Anterior cingulate cortex (tissue), 58 donors: ENCODE results near the gene SRGAP2C.
"Not testable (repeated sequence)": the region's sequence is repeated elsewhere in the genome, so short reads cannot be mapped to it uniquely, and the experiment has no call there.

Source experiments
- DNase-seq, 58 donors: peaks; one replicate each; lab custom pipeline; 2025; lab: John Stamatoyannopoulos, UW

Gene SRGAP2C

DNA sequence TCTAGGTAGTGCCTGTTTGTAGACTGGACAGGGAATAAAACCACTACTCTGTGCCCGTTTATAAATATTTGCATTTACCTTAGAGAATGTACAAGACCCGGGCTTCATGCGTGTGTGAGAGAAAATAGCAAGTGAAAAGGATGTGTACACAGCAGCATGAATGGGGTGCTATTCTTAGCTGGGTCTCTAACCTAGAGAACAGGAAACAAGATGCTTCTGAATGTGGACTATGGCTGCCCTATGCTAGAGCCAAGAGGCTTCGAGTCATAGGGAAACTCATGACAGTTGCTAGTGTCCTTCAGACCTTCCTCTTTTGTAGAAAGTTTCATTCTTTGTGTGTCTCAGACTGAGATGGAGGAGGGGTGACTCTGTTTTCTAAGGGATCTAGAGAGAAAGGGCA is 39.9 kb downstream of the SRGAP2C start:
- DNase-seq: not testable (repeated sequence)

- not testable (repeated sequence) for DNase-seq
Observed at GRCh38 chr1:121226295-121226904, 41.6 kb downstream of the SRGAP2C start.

DNA sequence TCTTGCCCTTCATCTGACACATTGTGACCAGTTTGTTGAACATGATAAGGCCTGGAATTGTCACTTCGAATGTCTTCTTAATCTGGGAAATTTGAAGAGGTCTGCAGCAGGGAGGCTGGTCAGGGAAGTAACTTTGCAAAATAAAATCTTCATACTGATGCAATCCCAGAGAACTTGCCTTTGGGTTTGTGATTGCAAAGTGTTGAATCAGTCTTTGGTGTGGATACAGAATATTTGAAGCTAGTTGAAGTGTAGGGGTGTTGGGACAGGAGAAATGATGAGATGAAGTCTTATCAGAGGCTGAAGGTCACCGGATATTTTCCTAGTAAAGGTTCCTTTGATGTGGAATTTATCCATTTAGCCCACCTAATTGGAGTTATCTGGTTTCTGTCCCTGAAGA is 42.1 kb downstream of the SRGAP2C start:
- DNase-seq: not testable (repeated sequence)

- DNase-seq: not testable (repeated sequence)
Observed at GRCh38 chr1:121227544-121228330, 43.0 kb downstream of the SRGAP2C start.

DNA sequence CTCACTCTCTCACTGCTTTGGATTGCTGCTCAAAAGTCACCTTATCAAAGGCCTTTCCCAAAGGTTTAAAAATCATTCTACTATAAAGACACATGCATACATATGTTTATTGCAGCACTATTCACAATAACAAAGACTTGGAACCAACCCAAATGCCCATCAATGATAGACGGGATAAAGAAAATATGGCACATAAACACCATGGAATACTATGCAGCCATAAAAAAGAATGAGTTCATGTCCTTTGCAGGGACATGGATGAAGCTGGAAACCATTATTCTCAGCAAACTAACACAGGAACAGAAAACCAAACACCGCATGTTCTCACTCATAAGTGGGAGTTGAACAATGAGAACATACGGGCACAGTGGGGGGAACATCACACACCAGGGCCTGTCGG is 45.9 kb downstream of the SRGAP2C start:
- DNase-seq: not testable (repeated sequence)

DNA sequence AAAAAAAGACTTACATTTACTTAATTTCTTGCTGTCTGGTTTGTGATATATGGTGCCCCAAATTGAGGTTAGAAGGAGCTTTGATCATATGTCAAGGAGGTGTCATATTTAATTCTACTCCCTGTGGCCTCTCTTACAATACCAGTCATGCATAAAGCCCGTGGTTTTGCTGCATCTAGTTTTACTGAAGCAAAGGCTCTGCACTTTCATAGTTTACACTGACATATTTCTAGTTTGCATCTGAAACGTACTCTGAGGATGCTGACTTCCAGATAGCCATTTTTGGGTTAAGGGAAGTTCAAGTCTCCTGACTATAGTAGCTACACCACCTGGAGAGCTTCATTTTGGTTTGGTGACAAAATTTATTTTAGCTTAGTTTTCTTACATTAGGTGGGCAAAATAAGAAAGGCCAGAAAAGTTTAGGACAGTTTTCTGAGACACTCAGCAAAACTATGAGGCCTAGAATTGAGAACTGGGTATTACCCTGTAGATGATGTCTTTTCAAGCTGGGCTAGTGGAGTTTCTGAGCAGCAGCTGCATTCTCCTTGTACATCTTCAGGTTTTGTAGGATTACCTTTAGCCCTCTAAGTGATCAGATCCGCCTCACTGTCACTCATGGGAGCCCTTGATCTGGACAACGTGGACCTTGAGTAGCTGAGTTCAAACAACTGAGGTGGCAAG is 47.8 kb downstream of the SRGAP2C start:
- not testable (repeated sequence) for DNase-seq

- DNase-seq: not testable (repeated sequence)
Observed at GRCh38 chr1:121234090-121234759, 49.5 kb downstream of the SRGAP2C start.

- not testable (repeated sequence) for DNase-seq
Observed at GRCh38 chr1:121238384-121238783, 53.6 kb downstream of the SRGAP2C start.

DNA sequence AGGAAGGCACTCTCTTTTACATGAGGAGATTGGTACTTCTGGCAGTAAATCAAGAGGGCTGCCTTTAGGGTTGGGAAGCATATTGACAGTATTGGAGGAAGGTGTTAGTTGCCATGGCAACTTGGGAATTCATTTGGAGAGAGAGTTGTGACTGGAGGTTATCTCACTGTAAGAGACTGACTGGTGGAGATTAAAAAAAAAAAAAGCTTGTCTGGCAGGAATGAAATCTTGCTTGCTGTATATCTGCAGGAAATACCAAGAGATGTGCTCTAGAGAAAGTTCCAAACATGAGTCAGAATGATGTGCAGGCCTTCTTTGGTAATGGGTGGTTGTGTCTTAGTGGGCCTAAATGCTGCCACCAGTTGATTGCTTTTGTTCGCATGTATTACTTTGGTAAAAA is 59.1 kb downstream of the SRGAP2C start:
- not testable (repeated sequence) for DNase-seq

DNA sequence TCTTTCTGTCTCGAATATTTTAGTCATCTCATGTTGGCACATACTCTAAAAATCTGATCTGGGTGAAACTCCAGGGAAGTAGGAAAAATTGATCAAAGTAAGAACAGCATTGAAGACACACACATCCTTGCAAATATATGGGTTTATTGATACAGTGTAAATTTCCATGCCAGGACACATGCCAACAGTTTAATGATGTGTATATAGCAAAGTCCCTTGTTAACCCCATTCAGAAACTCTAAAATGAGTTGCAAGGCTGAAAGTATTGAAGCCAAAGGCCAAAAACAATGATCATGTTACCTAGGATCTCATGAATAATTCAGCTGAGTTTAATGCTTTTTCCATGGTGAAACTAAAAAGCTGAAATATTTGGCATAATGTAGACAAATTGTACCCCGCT is 61.6 kb downstream of the SRGAP2C start:
- not testable (repeated sequence) for DNase-seq

DNA sequence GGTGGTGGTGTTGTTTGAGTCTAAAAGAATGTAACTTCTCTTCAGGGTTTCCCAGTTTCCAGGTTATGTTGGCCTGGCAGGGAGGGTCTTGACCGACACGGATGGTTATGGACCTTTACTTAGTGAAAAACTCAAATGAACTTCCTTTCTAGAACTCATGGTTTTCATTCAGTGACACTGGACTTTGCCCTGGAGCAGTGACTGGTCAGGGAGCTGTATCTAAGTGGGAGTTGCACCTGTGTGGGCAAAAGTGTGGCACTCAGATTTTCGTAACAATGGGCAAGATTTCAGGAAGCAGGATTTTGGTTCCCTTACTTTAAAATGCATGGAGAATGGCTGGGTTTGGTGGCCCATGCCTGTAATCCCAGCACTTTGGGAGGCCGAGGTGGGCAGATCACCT is 67.9 kb downstream of the SRGAP2C start:
- not testable (repeated sequence) for DNase-seq

DNA sequence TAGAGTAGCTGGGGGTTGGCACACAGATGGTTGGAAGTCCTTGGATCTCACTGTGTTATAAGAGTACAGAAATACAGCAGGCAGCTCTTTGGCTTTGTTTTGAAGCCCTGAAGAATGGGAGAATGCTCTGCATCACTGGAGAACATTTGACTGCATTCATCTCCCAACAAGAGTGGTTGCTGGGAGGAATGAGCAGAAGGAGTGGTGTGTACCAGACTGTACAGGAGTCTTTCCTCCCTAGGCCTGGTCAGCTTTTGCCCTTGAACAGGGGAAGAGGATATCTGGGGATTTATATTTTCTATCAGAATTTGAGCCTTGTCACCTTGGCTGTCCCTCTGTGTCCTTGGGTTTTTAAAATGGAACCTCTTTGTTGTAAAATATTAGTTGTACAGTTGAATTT is 69.8 kb downstream of the SRGAP2C start:
- not testable (repeated sequence) for DNase-seq

GRCh38 chr1:121257632-121258031 is 72.9 kb downstream of the SRGAP2C start:
- DNase-seq: not testable (repeated sequence)

GRCh38 chr1:121258134-121258533 is 73.4 kb downstream of the SRGAP2C start:
- DNase-seq: not testable (repeated sequence)

GRCh38 chr1:121260205-121260604 is 75.4 kb downstream of the SRGAP2C start:
- not testable (repeated sequence) for DNase-seq

- not testable (repeated sequence) for DNase-seq
Observed at GRCh38 chr1:121262163-121262562, 77.4 kb downstream of the SRGAP2C start.

DNA sequence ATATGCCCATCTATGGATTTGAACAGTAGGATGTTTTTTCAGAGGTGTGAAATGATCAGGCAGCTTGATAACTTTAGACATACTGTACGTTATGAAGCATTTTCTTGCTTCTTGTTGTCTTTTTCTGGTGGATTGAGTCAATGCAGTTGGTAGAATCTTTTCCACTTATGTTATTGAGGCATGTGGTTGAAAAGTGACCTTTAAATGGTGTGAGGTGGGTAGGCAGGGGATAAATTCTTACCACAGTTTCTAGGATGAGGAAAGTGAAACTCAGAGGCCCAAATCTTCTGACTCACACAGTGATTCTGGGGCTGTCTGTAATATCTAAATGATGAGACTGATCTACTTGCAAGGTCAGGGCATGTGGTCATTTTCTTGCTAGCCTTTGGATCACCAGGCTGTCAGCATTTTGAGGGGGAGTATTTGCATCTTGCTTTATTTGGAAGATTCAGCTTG is 79.0 kb downstream of the SRGAP2C start:
- DNase-seq: not testable (repeated sequence)

DNA sequence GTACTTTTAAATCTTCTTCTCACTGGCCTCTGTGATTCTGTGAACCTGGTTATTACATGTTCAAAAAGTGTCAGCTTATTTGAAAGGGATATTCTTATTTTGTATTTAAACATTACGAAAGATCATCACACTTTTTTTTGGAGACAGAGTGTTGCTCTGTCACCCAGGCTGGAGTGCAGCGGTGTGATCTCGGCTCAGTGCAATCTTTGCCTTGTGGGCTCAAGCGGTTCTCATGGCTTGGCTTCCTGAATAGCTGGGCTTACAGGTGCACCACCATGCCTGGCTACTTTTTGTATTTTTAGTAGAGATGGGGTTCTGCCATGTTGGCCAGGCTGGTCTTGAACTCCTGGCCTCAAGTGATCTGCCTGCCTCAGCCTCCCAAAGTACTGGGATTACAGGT is 82.3 kb downstream of the SRGAP2C start:
- not testable (repeated sequence) for DNase-seq

GRCh38 chr1:121269309-121269708 is 84.5 kb downstream of the SRGAP2C start:
- not testable (repeated sequence) for DNase-seq

DNA sequence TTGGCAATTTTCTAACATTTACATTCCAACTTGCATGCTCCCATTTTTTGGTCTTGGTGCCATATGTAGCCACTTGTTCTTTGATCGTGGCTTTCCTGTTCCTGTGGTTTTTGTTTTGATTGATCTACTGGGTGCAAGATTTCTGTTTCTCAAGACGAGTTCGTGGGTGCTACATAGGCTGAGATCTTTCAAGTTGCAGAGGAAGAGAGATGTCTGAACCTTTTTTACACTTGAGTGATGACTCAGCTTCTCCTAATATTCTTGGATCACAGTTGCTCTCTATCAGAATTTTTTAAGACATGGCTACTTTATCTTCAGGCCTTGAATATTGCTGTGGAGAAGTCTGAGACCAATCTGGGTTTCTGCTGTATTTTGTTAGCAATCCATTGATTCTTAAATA is 85.2 kb downstream of the SRGAP2C start:
- not testable (repeated sequence) for DNase-seq
